ENCODE data around the gene AKAP6.

DNA sequence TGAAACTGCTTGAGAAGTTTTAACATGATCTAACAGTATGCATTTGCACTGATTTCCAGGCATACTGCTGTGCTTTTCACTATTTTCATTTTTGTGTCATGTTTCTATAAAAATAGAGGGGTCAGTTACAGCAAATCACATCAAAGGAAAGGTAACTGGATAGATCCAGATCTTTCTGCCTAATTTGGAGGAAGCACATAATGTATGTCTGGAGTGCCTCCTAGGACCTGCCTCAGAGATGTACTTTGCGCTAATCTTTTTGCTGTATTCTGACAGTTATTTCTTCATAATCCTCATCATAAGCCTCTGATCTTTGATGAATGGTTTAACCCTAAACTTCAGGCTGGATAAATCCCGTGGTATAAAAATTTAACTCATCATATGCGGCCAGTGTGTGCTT lies 498.4 kb downstream of the AKAP6 start:
- TF ChIP-seq, protein P1, sequence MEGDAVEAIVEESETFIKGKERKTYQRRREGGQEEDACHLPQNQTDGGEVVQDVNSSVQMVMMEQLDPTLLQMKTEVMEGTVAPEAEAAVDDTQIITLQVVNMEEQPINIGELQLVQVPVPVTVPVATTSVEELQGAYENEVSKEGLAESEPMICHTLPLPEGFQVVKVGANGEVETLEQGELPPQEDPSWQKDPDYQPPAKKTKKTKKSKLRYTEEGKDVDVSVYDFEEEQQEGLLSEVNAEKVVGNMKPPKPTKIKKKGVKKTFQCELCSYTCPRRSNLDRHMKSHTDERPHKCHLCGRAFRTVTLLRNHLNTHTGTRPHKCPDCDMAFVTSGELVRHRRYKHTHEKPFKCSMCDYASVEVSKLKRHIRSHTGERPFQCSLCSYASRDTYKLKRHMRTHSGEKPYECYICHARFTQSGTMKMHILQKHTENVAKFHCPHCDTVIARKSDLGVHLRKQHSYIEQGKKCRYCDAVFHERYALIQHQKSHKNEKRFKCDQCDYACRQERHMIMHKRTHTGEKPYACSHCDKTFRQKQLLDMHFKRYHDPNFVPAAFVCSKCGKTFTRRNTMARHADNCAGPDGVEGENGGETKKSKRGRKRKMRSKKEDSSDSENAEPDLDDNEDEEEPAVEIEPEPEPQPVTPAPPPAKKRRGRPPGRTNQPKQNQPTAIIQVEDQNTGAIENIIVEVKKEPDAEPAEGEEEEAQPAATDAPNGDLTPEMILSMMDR (IDR thresholded peaks at IDR 0.05), result no peak
- no peak for TF ChIP-seq POLR2A (IDR thresholded peaks at IDR 0.05)

Measured in adrenal gland (tissue), 5 donors.